ENCODE data around the gene TAS2R1.

The TAS2R1 gene

GRCh38 chr5:9589049-9589835 lies 40.9 kb downstream of the TAS2R1 start:
- no peak for DNase-seq (ENCODE audit: low read depth in 2 of 2)
- no peak overlapping the region for H3K4me3 ChIP-seq (replicated peaks in 1 of 2; ENCODE audit: low read depth in 2 of 2, low read length in 2 of 2)
- no peak for TF ChIP-seq CTCF (IDR thresholded peaks at IDR 0.05; ENCODE audit: low read depth, low read length)

GRCh38 chr5:9588254-9588653 lies 41.9 kb downstream of the TAS2R1 start:
- DNase-seq (ENCODE audit: low read depth in 2 of 2) = no peak
- no peak for TF ChIP-seq CTCF (IDR thresholded peaks at IDR 0.05; ENCODE audit: low read depth, low read length)
- H3K4me3 ChIP-seq (replicated peaks in 1 of 2; ENCODE audit: low read depth in 2 of 2, low read length in 2 of 2) = no peak overlapping the region

DNA sequence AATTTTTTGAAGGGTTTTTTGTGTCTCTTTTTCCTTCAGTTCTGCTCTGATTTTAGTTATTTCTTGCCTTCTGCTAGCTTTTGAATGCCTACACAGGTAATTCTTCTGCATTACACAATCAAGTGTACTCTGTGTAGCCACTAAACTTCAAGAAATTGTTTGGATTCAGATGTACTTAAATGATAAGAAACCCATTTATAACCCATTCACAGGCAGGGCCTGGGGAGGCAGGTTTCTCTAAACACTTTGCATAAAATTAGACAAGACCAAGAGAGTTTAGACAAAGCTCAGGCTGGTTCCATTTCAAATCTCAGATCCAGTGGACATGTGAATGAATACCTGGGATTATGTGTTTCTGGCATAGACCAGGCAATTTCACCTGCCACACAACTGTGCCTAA lies 43.0 kb downstream of the TAS2R1 start:
- TF ChIP-seq CTCF (IDR thresholded peaks at IDR 0.05; ENCODE audit: low read depth, low read length) = no peak
- no peak overlapping the region for H3K4me3 ChIP-seq (replicated peaks in 1 of 2; ENCODE audit: low read depth in 2 of 2, low read length in 2 of 2)
- no peak for DNase-seq (ENCODE audit: low read depth in 2 of 2)

GRCh38 chr5:9582406-9582805 lies 47.7 kb downstream of the TAS2R1 start:
- peak in 1 of 2 donors; percentile 46 for DNase-seq (ENCODE audit: low read depth in 2 of 2)
- H3K4me3 ChIP-seq (replicated peaks in 1 of 2; ENCODE audit: low read depth in 2 of 2, low read length in 2 of 2) = no peak overlapping the region
- TF ChIP-seq CTCF (IDR thresholded peaks at IDR 0.05; ENCODE audit: low read depth, low read length) = no peak
